ENCODE results near the gene KIF2C.

- TF ChIP-seq, protein P1, sequence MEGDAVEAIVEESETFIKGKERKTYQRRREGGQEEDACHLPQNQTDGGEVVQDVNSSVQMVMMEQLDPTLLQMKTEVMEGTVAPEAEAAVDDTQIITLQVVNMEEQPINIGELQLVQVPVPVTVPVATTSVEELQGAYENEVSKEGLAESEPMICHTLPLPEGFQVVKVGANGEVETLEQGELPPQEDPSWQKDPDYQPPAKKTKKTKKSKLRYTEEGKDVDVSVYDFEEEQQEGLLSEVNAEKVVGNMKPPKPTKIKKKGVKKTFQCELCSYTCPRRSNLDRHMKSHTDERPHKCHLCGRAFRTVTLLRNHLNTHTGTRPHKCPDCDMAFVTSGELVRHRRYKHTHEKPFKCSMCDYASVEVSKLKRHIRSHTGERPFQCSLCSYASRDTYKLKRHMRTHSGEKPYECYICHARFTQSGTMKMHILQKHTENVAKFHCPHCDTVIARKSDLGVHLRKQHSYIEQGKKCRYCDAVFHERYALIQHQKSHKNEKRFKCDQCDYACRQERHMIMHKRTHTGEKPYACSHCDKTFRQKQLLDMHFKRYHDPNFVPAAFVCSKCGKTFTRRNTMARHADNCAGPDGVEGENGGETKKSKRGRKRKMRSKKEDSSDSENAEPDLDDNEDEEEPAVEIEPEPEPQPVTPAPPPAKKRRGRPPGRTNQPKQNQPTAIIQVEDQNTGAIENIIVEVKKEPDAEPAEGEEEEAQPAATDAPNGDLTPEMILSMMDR (IDR thresholded peaks at IDR 0.05 in 4 of 5, conservative IDR thresholded peaks at IDR 0.05 in 1 of 5) = no peak
- no peak for TF ChIP-seq POLR2A (IDR thresholded peaks at IDR 0.05)
Measured at GRCh38 chr1:44786841-44787426, 47.3 kb downstream of the KIF2C start.

All from gastrocnemius medialis (tissue), 4 donors.